ENCODE results near the gene DCD. TPM values are rescaled to one million over a fixed set of nuclear protein-coding genes. Genes with fewer than 3 reads are reported as not detected.

Gene DCD
- total RNA-seq, 1 donor from 2014 or later = not detected

DNA sequence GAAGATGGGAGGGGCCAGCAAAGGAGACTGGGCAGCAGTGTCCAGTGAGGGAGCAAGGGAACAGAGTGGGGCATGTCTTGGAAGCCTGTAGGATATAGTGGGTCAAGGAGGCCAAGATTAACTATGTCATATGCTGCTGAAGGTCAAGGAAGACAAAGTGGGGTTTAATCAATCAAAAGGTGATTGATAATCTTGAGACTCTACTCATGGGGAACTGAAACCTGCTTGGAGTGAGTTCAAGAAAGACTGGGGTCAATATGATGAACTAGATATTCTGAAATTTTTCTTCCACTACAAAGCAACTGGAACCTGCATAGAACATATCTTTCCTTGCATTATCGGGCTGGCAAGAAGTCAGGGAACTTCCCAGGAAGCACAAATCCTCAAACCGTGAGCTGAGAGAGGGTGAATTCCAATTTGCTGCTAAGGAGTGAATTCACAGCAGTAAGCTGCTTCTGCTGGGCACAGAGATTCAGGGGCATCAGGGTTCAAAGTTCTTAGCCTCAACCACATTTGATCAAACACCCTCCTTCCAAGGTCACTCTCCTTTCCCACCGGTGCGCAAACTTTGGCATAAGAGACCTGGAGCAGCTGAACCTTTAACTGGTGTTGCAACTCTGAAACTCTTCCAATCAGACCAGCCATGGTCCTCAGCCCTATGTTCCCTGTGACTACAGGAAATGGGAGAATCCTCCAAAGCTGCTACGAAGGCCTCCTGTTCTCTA lies 40.3 kb upstream of the DCD start:
- Histone ChIP-seq H3K27me3 (ENCODE audit: low read depth) (peaks cover 17% of the 10 kb centered on the region), H3K27ac (no peak overlapping the region), H3K4me3 (no peak overlapping the region), H3K36me3 (no peaks in the 10 kb centered on the region), H3K4me1 (peaks cover 11% of the 10 kb centered on the region), H3K9me3 (no peaks in the 10 kb centered on the region)
- ATAC-seq = no peak
- TF ChIP-seq, protein P1, sequence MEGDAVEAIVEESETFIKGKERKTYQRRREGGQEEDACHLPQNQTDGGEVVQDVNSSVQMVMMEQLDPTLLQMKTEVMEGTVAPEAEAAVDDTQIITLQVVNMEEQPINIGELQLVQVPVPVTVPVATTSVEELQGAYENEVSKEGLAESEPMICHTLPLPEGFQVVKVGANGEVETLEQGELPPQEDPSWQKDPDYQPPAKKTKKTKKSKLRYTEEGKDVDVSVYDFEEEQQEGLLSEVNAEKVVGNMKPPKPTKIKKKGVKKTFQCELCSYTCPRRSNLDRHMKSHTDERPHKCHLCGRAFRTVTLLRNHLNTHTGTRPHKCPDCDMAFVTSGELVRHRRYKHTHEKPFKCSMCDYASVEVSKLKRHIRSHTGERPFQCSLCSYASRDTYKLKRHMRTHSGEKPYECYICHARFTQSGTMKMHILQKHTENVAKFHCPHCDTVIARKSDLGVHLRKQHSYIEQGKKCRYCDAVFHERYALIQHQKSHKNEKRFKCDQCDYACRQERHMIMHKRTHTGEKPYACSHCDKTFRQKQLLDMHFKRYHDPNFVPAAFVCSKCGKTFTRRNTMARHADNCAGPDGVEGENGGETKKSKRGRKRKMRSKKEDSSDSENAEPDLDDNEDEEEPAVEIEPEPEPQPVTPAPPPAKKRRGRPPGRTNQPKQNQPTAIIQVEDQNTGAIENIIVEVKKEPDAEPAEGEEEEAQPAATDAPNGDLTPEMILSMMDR (IDR thresholded peaks at IDR 0.05) = no peak
- intact Hi-C loops (cut with DNase I) = no loop called here
- no peak for DNase-seq

DNA sequence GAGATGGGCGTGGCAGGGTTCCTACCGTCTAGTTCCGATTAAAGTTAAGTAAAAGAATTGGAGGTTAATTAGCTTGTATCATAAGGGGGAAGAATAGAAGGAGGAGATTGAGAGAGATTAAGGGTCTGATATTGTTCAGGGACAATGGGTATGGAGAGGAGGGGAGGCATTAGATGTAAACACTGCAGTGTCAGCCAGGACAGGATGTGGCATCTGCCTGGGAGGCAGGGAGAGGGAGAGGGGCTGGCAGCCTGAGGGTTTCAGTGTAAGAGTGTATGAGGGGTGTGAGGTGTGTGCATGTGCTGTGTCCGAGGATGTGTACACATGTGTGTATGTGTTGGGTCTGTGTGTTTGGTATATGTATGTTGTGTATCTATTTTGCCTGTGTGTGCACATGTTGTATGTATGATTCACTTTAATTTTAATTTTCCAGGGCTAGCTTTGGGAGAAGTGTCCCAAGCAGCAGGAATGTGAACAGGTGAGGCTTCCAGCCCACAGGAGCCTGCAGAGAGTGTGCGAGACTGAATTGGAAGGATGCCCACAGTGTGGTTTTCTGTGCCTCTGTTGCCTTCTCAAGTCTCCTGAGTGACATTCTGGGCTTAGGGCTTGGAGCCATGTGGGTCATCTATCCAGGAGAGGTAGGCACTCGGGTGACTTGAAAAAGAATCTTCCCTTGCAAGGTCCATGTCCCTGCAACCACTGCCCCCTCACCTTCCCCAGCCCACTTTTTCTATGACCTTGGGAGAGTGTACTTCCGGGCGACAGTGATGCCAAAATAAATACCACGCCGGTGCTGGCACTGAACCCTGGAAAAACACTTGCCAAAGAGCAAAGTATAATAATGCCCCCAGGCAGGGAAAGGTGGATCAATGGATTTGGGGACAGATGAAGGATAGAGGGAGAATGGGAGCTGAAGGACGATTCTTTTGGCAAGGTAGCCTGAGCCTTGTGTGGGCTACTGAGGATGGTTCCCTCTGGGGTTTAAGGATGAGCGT lies 36.8 kb upstream of the DCD start:
- intact Hi-C loops (cut with DNase I) = no loop called here
- TF ChIP-seq, protein P1 (IDR thresholded peaks at IDR 0.05) = no peak
- ATAC-seq = peak; percentile 28 to 42
- Histone ChIP-seq H3K27me3 (ENCODE audit: low read depth) (peaks cover 8% of the 10 kb centered on the region), H3K4me3 (no peak overlapping the region), H3K27ac (no peak overlapping the region), H3K36me3 (no peaks in the 10 kb centered on the region), H3K9me3 (no peaks in the 10 kb centered on the region), H3K4me1 (peaks cover 11% of the 10 kb centered on the region)
- no peak for DNase-seq

DNA sequence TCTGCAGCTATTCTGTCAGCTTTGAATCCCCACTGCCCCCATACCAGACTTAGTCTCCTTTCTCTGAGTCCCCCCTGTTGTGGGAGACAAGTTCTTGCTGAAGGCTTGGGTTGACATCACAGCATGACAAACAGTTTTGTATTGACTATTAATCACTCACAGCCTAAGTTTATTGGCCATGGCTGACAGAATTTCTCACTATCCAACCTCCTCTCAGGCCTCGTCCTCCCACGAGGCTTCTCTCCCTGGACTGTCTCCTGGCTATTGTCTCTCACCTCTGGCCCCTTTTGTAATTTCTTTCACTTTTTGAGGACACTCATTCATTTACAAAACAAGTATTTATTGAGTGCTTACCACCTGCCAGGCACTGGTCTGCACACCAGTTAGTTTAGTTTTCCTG lies 35.2 kb upstream of the DCD start:
- H3K4me3 ChIP-seq = no peak overlapping the region
- H3K9me3 ChIP-seq = no peaks in the 10 kb centered on the region
- ATAC-seq (no peak), DNase-seq (no peak)
- H3K4me1 ChIP-seq = peaks cover 11% of the 10 kb centered on the region
- intact Hi-C loops (cut with DNase I) = no loop called here
- H3K27me3 ChIP-seq (ENCODE audit: low read depth) = peaks cover 8% of the 10 kb centered on the region
- H3K36me3 ChIP-seq = no peaks in the 10 kb centered on the region
- no peak overlapping the region for H3K27ac ChIP-seq
- TF ChIP-seq, protein P1 (IDR thresholded peaks at IDR 0.05) = no peak

DNA sequence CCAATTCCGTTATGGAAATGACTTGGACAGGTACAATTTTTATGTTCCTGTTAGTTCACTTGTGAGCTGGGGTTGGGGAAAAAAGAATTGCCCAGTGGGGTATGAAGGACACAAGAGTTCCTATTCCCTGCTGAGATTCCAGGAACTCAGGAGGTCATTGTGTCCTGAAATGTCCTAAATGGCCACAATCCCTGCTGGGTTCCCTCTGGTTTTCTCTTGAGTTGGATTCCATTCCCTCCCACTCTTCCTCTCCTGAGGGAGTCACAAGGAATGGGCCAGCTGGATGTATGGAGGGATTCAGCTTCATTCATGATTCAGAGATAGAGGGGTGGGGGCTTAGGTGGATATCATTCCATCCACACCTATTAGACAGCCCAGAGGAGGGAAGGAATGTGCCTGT lies 34.5 kb upstream of the DCD start:
- Histone ChIP-seq H3K4me3 (no peak overlapping the region), H3K27me3 (ENCODE audit: low read depth) (peaks cover 8% of the 10 kb centered on the region), H3K36me3 (no peaks in the 10 kb centered on the region), H3K27ac (no peak overlapping the region), H3K4me1 (peaks cover 11% of the 10 kb centered on the region), H3K9me3 (no peaks in the 10 kb centered on the region)
- ATAC-seq (no peak), DNase-seq (no peak)
- intact Hi-C loops (cut with DNase I) = no loop called here
- TF ChIP-seq, protein P1 (IDR thresholded peaks at IDR 0.05) = no peak

DNA sequence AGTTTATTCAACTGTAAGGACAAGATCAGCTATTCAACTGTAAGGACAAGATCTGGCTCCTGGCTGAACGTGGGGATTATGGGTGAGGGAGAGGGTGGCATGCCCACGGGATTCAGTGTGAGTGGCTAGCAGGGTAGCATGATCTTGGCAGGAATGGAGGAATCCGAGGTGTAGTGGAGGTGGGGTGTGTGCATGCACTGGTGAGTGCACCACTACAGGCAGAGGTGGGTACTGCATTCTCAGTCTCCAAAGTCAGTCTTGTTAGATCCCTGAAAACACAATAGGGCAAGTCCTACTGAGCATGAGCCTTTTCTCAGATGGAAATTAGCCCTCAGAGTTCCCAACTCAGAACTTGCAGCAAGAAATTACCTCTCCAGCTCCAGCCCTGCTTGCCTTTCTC lies 32.2 kb upstream of the DCD start:
- peaks cover 12% of the 10 kb centered on the region for H3K27me3 ChIP-seq (ENCODE audit: low read depth)
- peak; percentile 23 to 39 for ATAC-seq
- intact Hi-C loops (cut with DNase I) = no loop called here
- no peak overlapping the region for H3K27ac ChIP-seq
- H3K4me3 ChIP-seq = no peak overlapping the region
- DNase-seq = no peak
- TF ChIP-seq, protein P1 (IDR thresholded peaks at IDR 0.05) = peak; percentile 37
- H3K9me3 ChIP-seq = no peaks in the 10 kb centered on the region
- peaks cover 9% of the 10 kb centered on the region for H3K4me1 ChIP-seq
- no peaks in the 10 kb centered on the region for H3K36me3 ChIP-seq

Measured in lower lobe of right lung (tissue), 2 donors.